Activated T-helper 2 cell treated with anti-CD3 and anti-CD28 coated beads, Interferon-gamma antibody, Interleukin-2, Interleukin-4, amounts not matched to agents 10 μg/mL and 5 μg/mL and 100 μg/mL, durations not matched to agents 14 hours and 24 hours and 36 hours (primary cell): ENCODE results near the gene ALG14. TPM values are rescaled to one million over a fixed set of nuclear protein-coding genes. Genes with fewer than 3 reads are reported as not detected.

Source experiments
- DNase-seq: peaks from one replicate; pipeline ENCODE4 v3.0.0; 2021; ENCODE audit warnings: low spot score
- H3K27ac Mint-ChIP-seq: one replicate; pipeline ENCODE4 v1.8.0; 2021; ENCODE audit warnings: mixed read lengths
- H3K27me3 Mint-ChIP-seq: one replicate; pipeline ENCODE4 v1.8.0; 2021; ENCODE audit warnings: low read depth, mixed read lengths
- H3K36me3 Mint-ChIP-seq: one replicate; pipeline ENCODE4 v1.8.0; 2021; ENCODE audit warnings: low read depth, mixed read lengths
- H3K4me1 Mint-ChIP-seq: one replicate; pipeline ENCODE4 v1.8.0; 2021; ENCODE audit warnings: low read depth, mixed read lengths
- H3K4me3 Mint-ChIP-seq: one replicate; pipeline ENCODE4 v1.8.0; 2021; ENCODE audit warnings: low read depth, mild to moderate bottlenecking, moderate library complexity, mixed read lengths
- H3K9me3 Mint-ChIP-seq: one replicate; pipeline ENCODE4 v1.8.0; 2021; ENCODE audit warnings: mixed read lengths
- intact Hi-C: fragments of 100-400 bp; cut with micrococcal nuclease; formaldehyde crosslinking; loops from one replicate; pipeline ENCODE4 v1.15.1; 2023
- total RNA-seq: library from RNA; stranded (reverse); gene quantifications from 2 replicates; pipeline ENCODE4 v1.2.3, GENCODE V29; 2022

The ALG14 gene
- 2.4 and 3.1 TPM in 2 replicates for total RNA-seq

GRCh38 chr1:95072532-95073419 is at the start of gene ALG14:
TSS of gene ALG14 (minus strand) at chr1:95072951. CDS start at chr1:95072898, 53 bp downstream.
- Mint-ChIP-seq H3K4me3 (peak within 1 kb of the TSS; percentile 98), H3K9me3 (no peaks in the 10 kb centered on the region), H3K4me1 (peaks cover 11% of the 10 kb centered on the region), H3K27me3 (no peaks in the 10 kb centered on the region), H3K27ac (peak within 1 kb of the TSS; percentile 95), H3K36me3 (no peaks in the 10 kb centered on the region)
- peak; percentile 88 for DNase-seq
- intact Hi-C loops = loop anchor here (1.0 to 5.0 kb wide), 6 partner anchors 12 to 1650 kb away; partner anchors contain the start of genes ABCD3 and RWDD3

- Mint-ChIP-seq H3K27ac (no peak overlapping the region), H3K27me3 (peaks cover 37% of the 10 kb centered on the region), H3K9me3 (no peaks in the 10 kb centered on the region), H3K36me3 (no peaks in the 10 kb centered on the region), H3K4me1 (peaks cover 4% of the 10 kb centered on the region), H3K4me3 (no peak overlapping the region)
- DNase-seq = no peak
- intact Hi-C loops = no loop called here
These were observed 49.5 kb upstream of the ALG14 start for GRCh38 chr1:95122151-95122697.

DNA sequence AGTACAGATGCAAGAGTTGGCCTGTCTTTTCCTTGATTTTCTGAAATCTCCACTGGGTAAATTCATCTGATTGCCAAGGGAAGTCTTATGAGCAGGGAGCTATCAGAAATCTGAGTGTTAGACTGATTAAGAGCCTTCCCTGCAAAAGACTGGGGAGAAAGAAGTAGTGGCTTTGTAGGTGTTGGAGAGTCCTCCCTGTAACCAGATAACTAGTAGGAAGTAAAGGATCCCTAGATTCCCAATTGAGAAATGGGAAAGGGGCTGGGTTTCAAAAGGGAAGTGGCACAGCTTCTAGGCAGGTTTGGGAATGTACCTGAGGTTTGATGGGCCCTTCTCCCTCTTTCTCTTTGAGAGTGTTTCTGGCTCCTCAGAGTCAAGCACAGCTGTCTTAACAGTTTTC is 46.5 kb upstream of the ALG14 start:
- no peaks in the 10 kb centered on the region for H3K9me3 Mint-ChIP-seq
- peaks cover 52% of the 10 kb centered on the region for H3K27me3 Mint-ChIP-seq
- H3K4me1 Mint-ChIP-seq = peaks cover 7% of the 10 kb centered on the region
- no peak overlapping the region for H3K4me3 Mint-ChIP-seq
- H3K36me3 Mint-ChIP-seq = no peaks in the 10 kb centered on the region
- no peak overlapping the region for H3K27ac Mint-ChIP-seq
- intact Hi-C loops = no loop called here
- DNase-seq = no peak

DNA sequence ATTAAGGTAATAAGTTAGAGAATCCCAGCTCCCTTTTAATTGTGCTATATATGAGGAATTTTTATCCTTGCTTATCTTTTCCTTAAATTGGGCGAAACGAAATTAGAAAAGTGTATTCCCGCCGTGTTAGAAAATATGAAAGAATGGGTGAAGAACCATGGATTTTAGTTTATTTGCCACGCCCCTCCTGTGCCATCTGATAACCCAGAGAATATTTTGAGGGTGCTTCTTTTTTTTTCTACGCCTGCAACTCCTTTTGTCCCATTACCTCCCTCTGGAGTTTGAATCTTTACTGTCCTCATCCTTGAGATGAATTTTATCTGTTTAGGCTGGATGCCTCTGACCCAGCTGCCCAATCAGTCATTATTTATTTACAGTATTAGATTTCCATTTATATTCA is 46.0 kb upstream of the ALG14 start:
- Mint-ChIP-seq H3K27ac (no peak overlapping the region), H3K36me3 (no peaks in the 10 kb centered on the region), H3K4me3 (peak overlapping the region; percentile 26), H3K27me3 (peaks cover 52% of the 10 kb centered on the region), H3K9me3 (no peaks in the 10 kb centered on the region), H3K4me1 (peaks cover 7% of the 10 kb centered on the region)
- intact Hi-C loops = no loop called here
- DNase-seq = no peak

DNA sequence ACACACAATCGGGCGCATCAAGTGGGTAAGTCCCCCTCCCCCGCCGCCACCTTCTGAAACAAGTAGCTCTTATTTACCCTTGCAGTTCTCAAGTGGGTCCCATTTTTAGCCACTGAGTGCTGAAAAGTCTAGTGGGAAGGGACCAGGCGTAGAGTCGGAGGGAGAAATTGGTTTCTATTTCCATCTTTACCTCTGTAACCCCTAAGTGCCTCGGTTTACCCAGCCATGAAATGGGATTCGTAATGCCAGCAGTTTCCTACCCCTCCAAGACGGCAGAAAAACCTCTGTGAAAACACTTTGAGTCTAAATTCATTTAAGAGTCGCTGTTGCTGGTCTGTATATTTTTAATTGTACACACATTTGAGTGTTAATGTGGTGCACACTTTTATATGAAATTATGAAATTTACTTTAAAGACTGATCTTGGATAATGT is 45.3 kb upstream of the ALG14 start:
- Mint-ChIP-seq H3K36me3 (no peaks in the 10 kb centered on the region), H3K4me1 (peaks cover 7% of the 10 kb centered on the region), H3K27me3 (peaks cover 56% of the 10 kb centered on the region), H3K4me3 (peak overlapping the region; percentile 74), H3K9me3 (no peaks in the 10 kb centered on the region), H3K27ac (no peak overlapping the region)
- intact Hi-C loops = no loop called here
- no peak for DNase-seq

DNA sequence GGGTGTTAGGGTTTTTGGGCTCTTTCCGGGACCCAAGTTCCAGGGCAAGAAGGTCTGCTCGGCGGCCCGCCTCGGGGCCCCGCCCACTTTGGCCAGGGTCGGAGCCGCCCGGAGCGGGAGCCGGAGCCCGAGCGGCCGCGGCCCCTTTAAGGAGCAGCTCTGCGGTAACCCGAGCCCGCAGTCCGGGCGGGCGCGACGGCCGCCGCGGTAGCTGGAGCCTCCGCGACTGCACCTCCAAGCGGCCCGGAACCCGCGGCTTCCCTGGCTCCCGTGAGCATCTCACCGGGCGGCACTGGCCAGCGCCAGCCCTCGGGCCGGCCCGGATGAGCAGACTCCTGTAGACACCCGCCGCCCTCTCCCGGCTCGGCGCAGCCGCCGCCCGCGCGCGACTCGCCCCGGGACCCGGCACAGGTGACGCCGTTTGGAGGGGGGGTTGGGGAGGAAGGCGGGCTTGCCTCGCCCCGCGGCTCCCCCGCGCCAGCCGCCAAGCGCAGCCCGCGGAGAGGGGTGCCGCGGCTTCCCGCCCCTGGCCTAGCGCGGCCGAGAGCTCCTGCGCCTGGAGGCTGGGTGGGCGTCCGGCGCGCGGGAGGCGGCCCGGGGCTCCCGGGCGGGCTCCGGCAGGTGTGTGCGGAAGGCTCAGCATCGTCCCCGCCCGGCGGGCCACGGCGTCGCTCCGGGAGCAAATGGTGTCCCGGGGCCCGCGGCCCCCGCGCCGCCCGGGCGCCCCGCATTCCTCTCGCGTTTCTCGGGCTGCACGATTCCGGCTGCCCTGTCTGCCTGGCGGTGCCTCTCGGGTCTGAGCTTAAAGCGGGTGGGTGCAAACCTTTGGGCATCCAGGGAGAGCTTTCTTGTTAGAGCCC is 44.7 kb upstream of the ALG14 start, which contains the start of gene TLCD4:
TLCD4 (plus strand) TSS at position 149 of the 860 bp plus-strand sequence. CDS start 26,547 bp downstream, outside the sequence.
- Mint-ChIP-seq H3K27ac (no peak within 1 kb of the TSS), H3K4me1 (peaks cover 7% of the 10 kb centered on the region), H3K4me3 (peak within 1 kb of the TSS; percentile 78), H3K27me3 (peaks cover 57% of the 10 kb centered on the region), H3K9me3 (no peaks in the 10 kb centered on the region), H3K36me3 (no peaks in the 10 kb centered on the region)
- intact Hi-C loops = no loop called here
- peak; percentile 9 for DNase-seq

GRCh38 chr1:95116580-95117206 is 43.9 kb upstream of the ALG14 start:
- Mint-ChIP-seq H3K27ac (no peak overlapping the region), H3K9me3 (no peaks in the 10 kb centered on the region), H3K36me3 (no peaks in the 10 kb centered on the region), H3K4me3 (peak overlapping the region; percentile 78), H3K27me3 (peaks cover 63% of the 10 kb centered on the region), H3K4me1 (peaks cover 7% of the 10 kb centered on the region)
- intact Hi-C loops = no loop called here
- DNase-seq = peak; percentile 10

DNA sequence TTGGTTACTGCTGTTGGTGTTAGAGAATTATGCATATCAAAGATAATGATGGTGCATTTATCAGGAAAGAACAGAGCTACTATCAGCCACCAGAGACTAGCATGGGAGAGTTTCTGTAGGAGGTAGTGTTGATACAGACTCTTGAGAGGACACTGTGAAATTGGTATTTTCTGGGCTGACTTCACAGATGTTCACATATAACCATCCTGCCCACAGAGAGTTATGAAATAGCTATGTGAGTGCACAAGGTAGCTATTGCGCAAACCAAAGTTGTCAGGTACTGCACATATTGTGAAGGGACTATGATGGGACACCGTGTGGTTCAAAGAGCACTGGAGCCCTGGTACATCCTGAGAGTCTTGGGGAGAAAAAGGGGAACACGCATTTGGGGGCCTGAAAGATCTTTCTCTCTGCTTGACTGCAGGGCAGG is 43.0 kb upstream of the ALG14 start:
- no peaks in the 10 kb centered on the region for H3K9me3 Mint-ChIP-seq
- no peak overlapping the region for H3K27ac Mint-ChIP-seq
- peaks cover 65% of the 10 kb centered on the region for H3K27me3 Mint-ChIP-seq
- intact Hi-C loops = no loop called here
- H3K36me3 Mint-ChIP-seq = no peaks in the 10 kb centered on the region
- DNase-seq = no peak
- H3K4me3 Mint-ChIP-seq = no peak overlapping the region
- H3K4me1 Mint-ChIP-seq = peaks cover 7% of the 10 kb centered on the region

DNA sequence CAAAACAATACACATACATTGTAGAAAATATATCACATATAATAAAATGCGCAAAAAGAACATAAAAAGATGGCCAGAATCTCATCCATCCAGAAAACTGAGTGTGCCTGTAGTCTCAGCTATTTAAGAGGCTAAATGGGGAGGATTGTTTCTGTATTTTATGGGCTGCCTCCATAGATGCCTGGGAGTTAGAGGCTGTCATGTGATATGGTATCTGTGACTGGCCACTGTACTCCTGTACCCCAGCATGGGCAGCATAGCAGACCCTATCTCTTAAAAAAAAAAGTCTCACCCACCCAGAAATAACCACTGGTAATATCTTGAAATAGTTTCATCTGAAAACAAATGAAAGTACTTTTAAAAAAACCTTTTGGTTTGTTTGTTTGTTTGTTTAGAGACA is 40.9 kb upstream of the ALG14 start:
- Mint-ChIP-seq H3K4me3 (no peak overlapping the region), H3K9me3 (no peaks in the 10 kb centered on the region), H3K27ac (no peak overlapping the region), H3K36me3 (no peaks in the 10 kb centered on the region), H3K27me3 (peaks cover 45% of the 10 kb centered on the region), H3K4me1 (peaks cover 7% of the 10 kb centered on the region)
- intact Hi-C loops = no loop called here
- no peak for DNase-seq

- Mint-ChIP-seq H3K27me3 (peaks cover 28% of the 10 kb centered on the region), H3K27ac (no peak overlapping the region), H3K9me3 (no peaks in the 10 kb centered on the region), H3K36me3 (no peaks in the 10 kb centered on the region), H3K4me1 (no peaks in the 10 kb centered on the region), H3K4me3 (no peak overlapping the region)
- DNase-seq = no peak
- intact Hi-C loops = no loop called here
These were observed 38.3 kb upstream of the ALG14 start for GRCh38 chr1:95111014-95111413.

GRCh38 chr1:95108792-95109191 is 36.0 kb upstream of the ALG14 start:
- H3K27ac Mint-ChIP-seq = no peak overlapping the region
- no peaks in the 10 kb centered on the region for H3K9me3 Mint-ChIP-seq
- H3K4me1 Mint-ChIP-seq = no peaks in the 10 kb centered on the region

GRCh38 chr1:95098196-95098595 is 25.4 kb upstream of the ALG14 start:
- Mint-ChIP-seq H3K9me3 (no peaks in the 10 kb centered on the region), H3K36me3 (no peaks in the 10 kb centered on the region), H3K27me3 (peaks cover 2% of the 10 kb centered on the region), H3K4me3 (no peak overlapping the region), H3K27ac (no peak overlapping the region), H3K4me1 (no peaks in the 10 kb centered on the region)
- intact Hi-C loops = no loop called here
- DNase-seq = no peak

More at GRCh38 chr1:95108792-95109191, 36.0 kb upstream of the ALG14 start:
- Mint-ChIP-seq H3K4me3 (no peak overlapping the region), H3K27me3 (peaks cover 21% of the 10 kb centered on the region), H3K36me3 (no peaks in the 10 kb centered on the region)
- intact Hi-C loops = no loop called here
- DNase-seq = no peak
